Testis (tissue), 2 donors: ENCODE results near the gene ACSS1.

Experiments used
- POLR2A ChIP-seq: fragments of 450-650 bp; IDR thresholded peaks from one replicate; pipeline ENCODE4 v1.6.1; 2017; ENCODE audit warnings: antibody characterized with exemption, mild to moderate bottlenecking, moderate library complexity
- TF ChIP-seq, protein P1 (sequence below), 3 experiments: fragments of 450-650 bp in 2 of 3; fragments of 200-600 bp in 1 of 3; sonication (generic) in 1 of 3; IDR thresholded peaks; one replicate each; pipeline ENCODE4 v1.5.1; 2016 to 2019; ENCODE audit warnings: antibody characterized with exemption in 3 of 3, mild to moderate bottlenecking in 2 of 3, moderate library complexity in 1 of 3

DNA sequence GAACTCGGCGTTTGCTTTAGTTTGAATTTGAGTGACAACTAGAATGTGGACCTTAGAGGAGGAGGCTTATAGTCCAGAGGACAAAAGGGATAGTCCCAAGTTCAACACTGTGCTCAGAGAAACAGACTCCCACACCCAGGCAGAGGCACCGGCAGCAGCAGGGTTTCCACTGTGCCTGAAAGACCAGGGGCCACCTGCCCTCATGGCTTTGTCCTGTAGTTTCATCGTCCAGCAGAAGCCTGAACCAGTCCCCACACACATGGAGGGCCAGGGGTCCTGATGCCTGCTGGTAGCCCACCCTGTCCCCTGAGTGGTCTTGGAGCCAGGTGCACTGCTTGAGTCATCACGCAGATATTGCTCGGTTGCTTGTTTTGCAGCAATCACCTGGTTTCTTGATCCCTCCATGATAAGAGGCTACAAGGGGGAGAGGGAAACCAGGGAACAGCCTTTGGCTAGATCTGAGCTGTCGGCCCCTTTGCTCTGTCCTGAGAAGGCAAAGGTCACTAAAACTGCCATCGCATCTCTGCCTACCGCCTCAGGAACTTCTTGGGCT lies 7.2 kb upstream of the ACSS1 start:
- no peak for TF ChIP-seq POLR2A
- TF ChIP-seq, protein P1, sequence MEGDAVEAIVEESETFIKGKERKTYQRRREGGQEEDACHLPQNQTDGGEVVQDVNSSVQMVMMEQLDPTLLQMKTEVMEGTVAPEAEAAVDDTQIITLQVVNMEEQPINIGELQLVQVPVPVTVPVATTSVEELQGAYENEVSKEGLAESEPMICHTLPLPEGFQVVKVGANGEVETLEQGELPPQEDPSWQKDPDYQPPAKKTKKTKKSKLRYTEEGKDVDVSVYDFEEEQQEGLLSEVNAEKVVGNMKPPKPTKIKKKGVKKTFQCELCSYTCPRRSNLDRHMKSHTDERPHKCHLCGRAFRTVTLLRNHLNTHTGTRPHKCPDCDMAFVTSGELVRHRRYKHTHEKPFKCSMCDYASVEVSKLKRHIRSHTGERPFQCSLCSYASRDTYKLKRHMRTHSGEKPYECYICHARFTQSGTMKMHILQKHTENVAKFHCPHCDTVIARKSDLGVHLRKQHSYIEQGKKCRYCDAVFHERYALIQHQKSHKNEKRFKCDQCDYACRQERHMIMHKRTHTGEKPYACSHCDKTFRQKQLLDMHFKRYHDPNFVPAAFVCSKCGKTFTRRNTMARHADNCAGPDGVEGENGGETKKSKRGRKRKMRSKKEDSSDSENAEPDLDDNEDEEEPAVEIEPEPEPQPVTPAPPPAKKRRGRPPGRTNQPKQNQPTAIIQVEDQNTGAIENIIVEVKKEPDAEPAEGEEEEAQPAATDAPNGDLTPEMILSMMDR (IDR thresholded peaks at IDR 0.05): no peak
